COLO668 (cell line): ENCODE measurements around the gene DYNLRB1.
"Not testable (repeated sequence)": the region's sequence is repeated elsewhere in the genome, so short reads cannot be mapped to it uniquely, and the experiment has no call there.

Experiments used
- DNase-seq: peaks from one replicate; lab custom pipeline; 2025; ENCODE audit not compliant: unreplicated experiment; lab: John Stamatoyannopoulos, UW

The DYNLRB1 gene

GRCh38 chr20:34516247-34517113, at the start of gene DYNLRB1:
Gene DYNLRB1, plus strand, starts transcription at chr20:34516422. Its CDS starts 37 bp downstream, at chr20:34516459.
- peak; percentile 97 for DNase-seq

GRCh38 chr20:34468951-34469350, 47.3 kb upstream of the DYNLRB1 start:
- DNase-seq = no peak

- no peak for DNase-seq
These were observed 43.8 kb upstream of the DYNLRB1 start for GRCh38 chr20:34472246-34472925.

GRCh38 chr20:34473262-34473883, 42.8 kb upstream of the DYNLRB1 start:
- peak; percentile 50 for DNase-seq

- DNase-seq = no peak
These were observed 40.1 kb upstream of the DYNLRB1 start for GRCh38 chr20:34475979-34476736.

GRCh38 chr20:34479627-34480026, 36.6 kb upstream of the DYNLRB1 start:
- no peak for DNase-seq

GRCh38 chr20:34482154-34482553, 34.1 kb upstream of the DYNLRB1 start:
- not testable (repeated sequence) for DNase-seq

- not testable (repeated sequence) for DNase-seq
These were observed 32.5 kb upstream of the DYNLRB1 start for GRCh38 chr20:34483585-34484220.

GRCh38 chr20:34485068-34485634, 31.1 kb upstream of the DYNLRB1 start:
- no peak for DNase-seq

GRCh38 chr20:34491226-34491931, 24.8 kb upstream of the DYNLRB1 start:
- no peak for DNase-seq

GRCh38 chr20:34491932-34492509, 24.2 kb upstream of the DYNLRB1 start:
- no peak for DNase-seq

GRCh38 chr20:34493646-34494045, 22.6 kb upstream of the DYNLRB1 start:
- DNase-seq = no peak

- no peak for DNase-seq
These were observed 20.9 kb upstream of the DYNLRB1 start for GRCh38 chr20:34495307-34495706.

- no peak for DNase-seq
These were observed 20.3 kb upstream of the DYNLRB1 start for GRCh38 chr20:34495916-34496315.

GRCh38 chr20:34497596-34497995, 18.6 kb upstream of the DYNLRB1 start:
- DNase-seq = not testable (repeated sequence)

GRCh38 chr20:34500823-34501222, 15.4 kb upstream of the DYNLRB1 start:
- DNase-seq = no peak

- no peak for DNase-seq
These were observed 9.7 kb upstream of the DYNLRB1 start for GRCh38 chr20:34506480-34506879.

GRCh38 chr20:34507702-34508413, 8.4 kb upstream of the DYNLRB1 start:
- DNase-seq = no peak

- DNase-seq = no peak
These were observed 5.6 kb upstream of the DYNLRB1 start for GRCh38 chr20:34510575-34510974.
